Tibial nerve (tissue), 4 donors: ENCODE results near the gene MAMDC2.

Experiments used
- CTCF ChIP-seq, 5 experiments: fragments of 200-600 bp in 3 of 5; fragments of 450-650 bp in 2 of 5; sonication (generic) in 3 of 5; IDR thresholded peaks; one replicate each; pipeline ENCODE4 v1.5.1; 2016 to 2019; ENCODE audit warnings: antibody characterized with exemption in 5 of 5, mild to moderate bottlenecking in 3 of 5, moderate library complexity in 2 of 5
- EP300 ChIP-seq, 2 donors: sonication (generic); formaldehyde crosslinking; IDR thresholded peaks; one replicate each; pipeline ENCODE4 v1.6.1; 2017; ENCODE audit warnings: antibody characterized with exemption in 2 of 2, mild to moderate bottlenecking in 1 of 2
- POLR2A ChIP-seq, 2 donors: fragments of 450-650 bp; IDR thresholded peaks; one replicate each; pipeline ENCODE4 v1.6.1; 2017; ENCODE audit warnings: antibody characterized with exemption in 2 of 2, mild to moderate bottlenecking in 2 of 2, moderate library complexity in 2 of 2

DNA sequence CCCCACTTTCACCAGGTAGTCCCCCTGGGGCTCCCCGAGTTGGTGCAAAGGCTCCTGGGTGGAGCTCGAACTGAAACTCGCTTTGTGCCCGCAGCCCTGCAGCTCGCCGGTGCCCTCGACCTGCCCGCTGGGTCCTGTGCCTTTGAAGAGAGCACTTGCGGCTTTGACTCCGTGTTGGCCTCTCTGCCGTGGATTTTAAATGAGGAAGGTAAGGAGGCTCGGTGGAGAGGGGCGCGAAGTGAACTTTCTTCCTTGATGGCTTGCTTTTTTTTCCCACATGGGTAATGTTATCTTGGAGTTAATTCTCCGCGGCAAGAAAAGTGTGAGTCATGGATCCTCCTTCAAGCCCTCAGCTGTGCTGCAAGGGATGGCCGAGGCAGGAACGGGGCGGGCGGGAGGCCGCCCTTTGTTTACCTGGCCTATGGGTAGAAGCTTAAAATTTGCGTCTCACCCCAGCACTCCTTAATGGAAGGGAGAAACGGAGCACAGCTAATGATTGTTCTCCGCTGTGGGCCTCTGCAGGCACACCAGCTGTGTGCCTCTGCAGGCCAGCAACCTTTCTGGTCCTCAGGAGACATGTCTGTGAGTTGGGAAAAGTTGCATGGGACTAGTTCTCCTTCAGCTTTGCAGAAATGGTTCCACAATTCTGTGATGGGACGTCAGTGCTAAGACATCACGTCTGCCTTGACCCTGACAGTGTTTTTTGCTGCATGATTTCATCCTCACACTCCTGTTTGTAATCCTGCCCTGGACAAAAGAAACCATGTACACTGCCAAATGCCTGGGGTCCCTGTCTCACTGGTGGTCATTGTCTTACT is 1.1 kb downstream of the MAMDC2 start:
- TF ChIP-seq CTCF (IDR thresholded peaks at IDR 0.05), result no peak
- no peak for TF ChIP-seq POLR2A (IDR thresholded peaks at IDR 0.05)
- no peak for TF ChIP-seq EP300 (IDR thresholded peaks at IDR 0.05)
